RWPE2 (cell line): ENCODE data around the gene PIM3.
A peak's percentile ranks its signal among the peaks of the same experiment; 100 is the strongest.

ENCODE experiments used
- ATAC-seq: fragments of 200-7000 bp; cut with Tn5 transposase; 3 replicates; pipeline ENCODE4 v1.9.1; 2021; ENCODE audit warnings: low read depth
- DNase-seq: peaks from one replicate; pipeline ENCODE4 v3.0.0-alpha.2; 2020; ENCODE audit warnings: low spot score
- H3K27ac ChIP-seq: fragments of 450-650 bp; 2 replicates; pipeline ENCODE4 v1.5.1; 2017; ENCODE audit warnings: mild to moderate bottlenecking; ENCODE audit not compliant: poor library complexity, severe bottlenecking
- H3K27me3 ChIP-seq: fragments of 250-450 bp; sonication (Bioruptor Pico); 2 replicates; pipeline ENCODE4 v1.5.1; 2021; ENCODE audit warnings: mild to moderate bottlenecking, moderate library complexity; ENCODE audit not compliant: insufficient read depth, poor library complexity, severe bottlenecking
- H3K36me3 ChIP-seq: fragments of 250-450 bp; sonication (Bioruptor Pico); 2 replicates; pipeline ENCODE4 v1.5.1; 2020; ENCODE audit warnings: low read depth, mild to moderate bottlenecking, moderate library complexity
- H3K4me1 ChIP-seq: fragments of 250-450 bp; sonication (Bioruptor Pico); 2 replicates; pipeline ENCODE4 v1.5.1; 2021; ENCODE audit warnings: mild to moderate bottlenecking, moderate library complexity; ENCODE audit not compliant: insufficient read depth, poor library complexity, severe bottlenecking
- H3K4me3 ChIP-seq: fragments of 250-450 bp; sonication (Bioruptor Pico); 2 replicates; pipeline ENCODE4 v1.5.1; 2021; ENCODE audit warnings: mild to moderate bottlenecking, moderate library complexity; ENCODE audit not compliant: severe bottlenecking
- H3K9me3 ChIP-seq: fragments of 250-450 bp; sonication (Bioruptor Pico); 2 replicates; pipeline ENCODE4 v1.5.1; 2021; ENCODE audit warnings: mild to moderate bottlenecking, moderate library complexity; ENCODE audit not compliant: severe bottlenecking
- TF ChIP-seq, protein P1 (sequence below): fragments of 450-650 bp; IDR thresholded peaks from one replicate; pipeline ENCODE4 v1.5.1; 2017; ENCODE audit warnings: mild to moderate bottlenecking, moderate library complexity; ENCODE audit not compliant: poor library complexity, severe bottlenecking

Gene PIM3

GRCh38 chr22:49970528-49971231 is 10.1 kb downstream of the PIM3 start:
- DNase-seq (peak; percentile 94), ATAC-seq (peak; percentile 67)
- Histone ChIP-seq H3K27me3 (no peaks in the 10 kb centered on the region), H3K4me3 (peak overlapping the region; percentile 27), H3K4me1 (peaks cover 6% of the 10 kb centered on the region), H3K27ac (peak overlapping the region; percentile 38), H3K36me3 (no peaks in the 10 kb centered on the region), H3K9me3 (no peaks in the 10 kb centered on the region)
- TF ChIP-seq, protein P1, sequence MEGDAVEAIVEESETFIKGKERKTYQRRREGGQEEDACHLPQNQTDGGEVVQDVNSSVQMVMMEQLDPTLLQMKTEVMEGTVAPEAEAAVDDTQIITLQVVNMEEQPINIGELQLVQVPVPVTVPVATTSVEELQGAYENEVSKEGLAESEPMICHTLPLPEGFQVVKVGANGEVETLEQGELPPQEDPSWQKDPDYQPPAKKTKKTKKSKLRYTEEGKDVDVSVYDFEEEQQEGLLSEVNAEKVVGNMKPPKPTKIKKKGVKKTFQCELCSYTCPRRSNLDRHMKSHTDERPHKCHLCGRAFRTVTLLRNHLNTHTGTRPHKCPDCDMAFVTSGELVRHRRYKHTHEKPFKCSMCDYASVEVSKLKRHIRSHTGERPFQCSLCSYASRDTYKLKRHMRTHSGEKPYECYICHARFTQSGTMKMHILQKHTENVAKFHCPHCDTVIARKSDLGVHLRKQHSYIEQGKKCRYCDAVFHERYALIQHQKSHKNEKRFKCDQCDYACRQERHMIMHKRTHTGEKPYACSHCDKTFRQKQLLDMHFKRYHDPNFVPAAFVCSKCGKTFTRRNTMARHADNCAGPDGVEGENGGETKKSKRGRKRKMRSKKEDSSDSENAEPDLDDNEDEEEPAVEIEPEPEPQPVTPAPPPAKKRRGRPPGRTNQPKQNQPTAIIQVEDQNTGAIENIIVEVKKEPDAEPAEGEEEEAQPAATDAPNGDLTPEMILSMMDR: no peak

- peak; percentile 59 for DNase-seq
- Histone ChIP-seq H3K9me3 (no peaks in the 10 kb centered on the region), H3K36me3 (no peaks in the 10 kb centered on the region), H3K27me3 (no peaks in the 10 kb centered on the region), H3K27ac (peak overlapping the region; percentile 38), H3K4me3 (peak overlapping the region; percentile 27), H3K4me1 (peaks cover 11% of the 10 kb centered on the region)
- TF ChIP-seq, protein P1: no peak
- ATAC-seq: peak; percentile 43
Observed at GRCh38 chr22:49971232-49972162, 10.9 kb downstream of the PIM3 start.

DNA sequence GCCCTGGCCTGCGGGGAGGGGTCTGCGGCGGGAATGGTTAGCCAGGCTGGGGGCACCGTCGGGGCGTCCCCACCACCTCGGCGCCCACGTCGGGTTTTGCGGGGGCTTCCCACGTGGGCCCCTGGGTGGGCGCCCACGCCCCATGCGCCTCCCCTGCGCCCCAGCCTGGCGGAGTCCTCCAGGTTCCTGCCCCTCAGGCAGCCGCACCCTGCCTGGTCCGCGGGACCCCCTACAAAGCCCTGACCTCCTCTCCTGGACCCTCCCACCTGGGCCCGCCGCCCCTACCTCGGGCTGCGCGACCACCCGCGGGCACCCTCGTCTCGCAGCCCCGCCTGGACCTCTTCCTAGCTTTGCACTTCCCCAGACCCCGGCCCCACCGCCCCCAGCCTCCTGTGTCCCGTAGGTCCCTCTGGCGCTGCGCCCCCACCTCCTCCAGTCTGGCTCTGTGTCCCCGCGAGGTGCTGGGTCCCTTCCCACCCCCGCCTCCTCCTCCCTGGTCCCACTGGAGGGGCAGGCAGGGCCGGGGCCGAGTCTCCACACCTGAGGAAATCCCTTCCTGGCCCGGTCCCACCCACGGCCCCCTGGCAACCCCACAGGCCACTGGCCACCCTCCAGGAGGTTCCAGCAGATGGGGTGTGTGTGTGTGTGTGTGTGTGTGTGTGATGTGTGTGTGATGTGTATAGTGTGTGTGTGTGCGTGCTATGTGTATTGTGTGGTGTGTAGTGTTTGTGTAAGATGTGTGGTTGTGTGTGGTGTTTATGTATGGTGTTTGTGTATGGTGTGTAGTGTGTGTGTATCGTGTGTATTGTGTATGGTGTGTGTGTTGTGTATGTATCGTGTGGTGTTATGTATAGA is 11.8 kb downstream of the PIM3 start:
- no peaks in the 10 kb centered on the region for H3K36me3 ChIP-seq
- H3K4me3 ChIP-seq: no peak overlapping the region
- TF ChIP-seq, protein P1: no peak
- no peak for DNase-seq
- no peaks in the 10 kb centered on the region for H3K9me3 ChIP-seq
- no peak overlapping the region for H3K27ac ChIP-seq
- peaks cover 11% of the 10 kb centered on the region for H3K4me1 ChIP-seq
- no peak for ATAC-seq
- H3K27me3 ChIP-seq: no peaks in the 10 kb centered on the region

- no peaks in the 10 kb centered on the region for H3K9me3 ChIP-seq
- H3K27me3 ChIP-seq: no peaks in the 10 kb centered on the region
- no peak overlapping the region for H3K27ac ChIP-seq
- TF ChIP-seq, protein P1: no peak
- DNase-seq (no peak), ATAC-seq (no peak)
- H3K4me1 ChIP-seq: peaks cover 11% of the 10 kb centered on the region
- H3K36me3 ChIP-seq: no peaks in the 10 kb centered on the region
- no peak overlapping the region for H3K4me3 ChIP-seq
Observed at GRCh38 chr22:49973018-49973961, 12.7 kb downstream of the PIM3 start.
